Eye (tissue), 1 donor: Measurements from ENCODE around the gene VPS13D.

Source experiments
- DNase-seq: peaks from one replicate; pipeline ENCODE4 v3.0.0-alpha.2; 2015

Gene VPS13D, protein sequence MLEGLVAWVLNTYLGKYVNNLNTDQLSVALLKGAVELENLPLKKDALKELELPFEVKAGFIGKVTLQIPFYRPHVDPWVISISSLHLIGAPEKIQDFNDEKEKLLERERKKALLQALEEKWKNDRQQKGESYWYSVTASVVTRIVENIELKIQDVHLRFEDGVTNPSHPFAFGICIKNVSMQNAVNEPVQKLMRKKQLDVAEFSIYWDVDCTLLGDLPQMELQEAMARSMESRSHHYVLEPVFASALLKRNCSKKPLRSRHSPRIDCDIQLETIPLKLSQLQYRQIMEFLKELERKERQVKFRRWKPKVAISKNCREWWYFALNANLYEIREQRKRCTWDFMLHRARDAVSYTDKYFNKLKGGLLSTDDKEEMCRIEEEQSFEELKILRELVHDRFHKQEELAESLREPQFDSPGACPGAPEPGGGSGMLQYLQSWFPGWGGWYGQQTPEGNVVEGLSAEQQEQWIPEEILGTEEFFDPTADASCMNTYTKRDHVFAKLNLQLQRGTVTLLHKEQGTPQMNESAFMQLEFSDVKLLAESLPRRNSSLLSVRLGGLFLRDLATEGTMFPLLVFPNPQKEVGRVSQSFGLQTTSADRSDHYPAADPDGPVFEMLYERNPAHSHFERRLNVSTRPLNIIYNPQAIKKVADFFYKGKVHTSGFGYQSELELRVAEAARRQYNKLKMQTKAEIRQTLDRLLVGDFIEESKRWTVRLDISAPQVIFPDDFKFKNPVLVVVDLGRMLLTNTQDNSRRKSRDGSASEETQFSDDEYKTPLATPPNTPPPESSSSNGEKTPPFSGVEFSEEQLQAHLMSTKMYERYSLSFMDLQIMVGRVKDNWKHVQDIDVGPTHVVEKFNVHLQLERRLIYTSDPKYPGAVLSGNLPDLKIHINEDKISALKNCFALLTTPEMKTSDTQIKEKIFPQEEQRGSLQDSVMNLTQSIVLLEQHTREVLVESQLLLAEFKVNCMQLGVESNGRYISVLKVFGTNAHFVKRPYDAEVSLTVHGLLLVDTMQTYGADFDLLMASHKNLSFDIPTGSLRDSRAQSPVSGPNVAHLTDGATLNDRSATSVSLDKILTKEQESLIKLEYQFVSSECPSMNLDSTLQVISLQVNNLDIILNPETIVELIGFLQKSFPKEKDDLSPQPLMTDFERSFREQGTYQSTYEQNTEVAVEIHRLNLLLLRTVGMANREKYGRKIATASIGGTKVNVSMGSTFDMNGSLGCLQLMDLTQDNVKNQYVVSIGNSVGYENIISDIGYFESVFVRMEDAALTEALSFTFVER (N-terminal part only)

GRCh38 chr1:12229835-12230548 is at the start of gene VPS13D:
VPS13D (plus strand) TSS chr1:12230030; CDS start chr1:12234267, 4,237 bp downstream.
- DNase-seq, result peak; percentile 89

DNA sequence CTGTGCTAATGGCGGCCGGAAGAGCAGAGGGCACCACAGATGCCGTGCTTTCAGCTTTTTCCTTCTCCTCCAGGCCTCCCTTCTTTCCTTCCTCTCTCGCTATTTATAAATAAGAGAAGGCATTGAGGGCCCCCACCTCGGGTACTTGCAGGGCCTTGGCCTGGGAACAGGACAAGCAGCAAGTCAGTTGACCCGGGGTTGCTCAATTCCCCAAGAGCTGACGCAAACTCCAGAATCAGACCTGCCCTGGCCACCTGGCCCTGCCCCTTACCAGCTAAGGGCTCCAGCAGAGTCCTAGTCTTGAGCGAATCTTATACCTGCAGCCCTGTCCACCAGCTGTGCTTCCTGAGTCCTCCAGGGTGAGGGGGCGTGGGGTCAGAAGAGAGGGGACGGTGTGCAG is 49.5 kb upstream of the VPS13D start:
- DNase-seq, result no peak

- no peak for DNase-seq
These were observed 48.9 kb upstream of the VPS13D start for GRCh38 chr1:12180903-12181302.

DNA sequence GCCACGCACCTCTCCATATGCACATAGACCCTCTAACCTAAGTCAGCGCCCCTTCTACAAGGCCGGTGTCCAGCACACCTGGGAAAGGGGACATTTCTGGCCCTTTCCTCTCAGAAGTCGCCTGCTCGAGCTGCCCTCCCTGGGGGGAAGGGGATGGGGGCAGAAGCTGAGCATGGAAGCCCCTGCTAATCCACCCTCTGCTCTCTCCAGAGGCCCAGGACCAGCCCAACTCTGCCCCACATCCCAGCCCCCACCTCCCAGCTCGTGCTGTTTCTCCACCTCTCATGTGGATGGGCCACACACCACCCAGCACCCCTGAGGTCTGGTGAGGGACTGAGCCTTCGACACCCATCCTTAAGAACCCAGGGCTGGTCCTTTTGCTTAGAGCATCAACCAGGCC is 48.3 kb upstream of the VPS13D start:
- DNase-seq, result no peak

- DNase-seq, result no peak
These were observed 47.3 kb upstream of the VPS13D start for GRCh38 chr1:12182410-12182984.

DNA sequence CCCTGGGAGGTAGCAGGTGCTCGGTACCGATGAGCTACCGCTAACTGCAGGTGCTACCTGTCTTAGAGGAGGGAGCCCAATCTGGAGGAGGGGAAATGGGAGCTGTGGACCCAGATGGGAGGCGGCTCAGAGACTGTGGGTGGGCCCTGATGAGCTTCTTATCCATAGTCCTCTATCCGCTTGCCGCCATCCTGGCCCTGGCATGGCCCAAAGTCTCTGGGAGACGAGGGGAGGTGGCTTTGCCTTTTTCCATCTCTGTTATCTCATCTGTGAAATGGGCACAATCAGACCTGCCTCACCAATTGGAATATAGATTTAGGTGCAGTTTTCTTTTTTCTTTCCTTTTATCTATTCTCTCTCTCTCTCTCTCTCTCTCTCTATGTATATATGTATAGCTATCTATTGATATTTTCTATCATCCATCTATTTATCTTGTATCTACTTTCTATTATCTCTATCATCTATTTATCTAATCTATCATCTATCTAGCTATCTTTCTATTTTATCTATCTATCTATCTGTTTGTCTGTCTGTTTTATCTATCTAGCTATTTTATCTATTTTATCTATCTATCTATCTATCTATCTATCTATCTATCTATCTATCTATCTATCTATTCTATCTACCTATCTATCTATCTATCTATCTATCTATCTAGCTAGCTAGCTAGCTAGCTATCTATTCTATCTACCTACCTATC is 46.6 kb upstream of the VPS13D start:
- DNase-seq, result no peak

DNA sequence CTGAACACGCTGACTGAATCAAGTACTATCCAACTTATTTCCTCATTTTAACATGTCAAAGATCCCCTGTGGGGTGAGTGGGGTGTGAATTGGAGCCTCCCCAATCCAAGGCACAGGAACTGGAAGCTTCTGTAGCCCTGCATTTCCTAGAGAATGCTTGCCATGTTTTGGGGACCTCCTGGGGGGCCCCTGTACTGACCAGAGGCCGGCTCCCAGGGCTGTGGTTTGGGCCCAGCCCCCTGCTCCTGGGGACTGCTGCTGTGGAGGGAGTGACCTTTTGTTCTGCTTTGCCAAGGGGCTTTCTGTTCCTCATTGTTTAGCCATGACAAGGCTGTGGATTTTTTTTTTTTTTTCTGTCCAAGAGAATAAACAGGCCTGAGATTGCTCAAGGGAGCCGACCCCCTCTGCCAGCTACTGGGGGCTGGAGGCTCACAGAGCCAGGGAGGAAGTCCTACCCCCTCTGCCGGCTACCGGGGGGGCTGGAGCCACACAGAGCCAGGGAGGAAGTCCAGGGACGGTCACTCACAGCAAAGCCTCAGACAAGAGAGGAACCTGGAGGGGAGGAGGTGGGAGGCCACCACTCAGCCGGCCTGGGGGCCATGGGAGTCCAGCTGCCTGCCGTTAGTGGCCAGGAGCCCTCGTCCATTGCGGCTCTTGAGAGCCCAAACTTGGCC is 45.7 kb upstream of the VPS13D start:
- peak; percentile 87 for DNase-seq

GRCh38 chr1:12185036-12185917 is 44.6 kb upstream of the VPS13D start:
- no peak for DNase-seq

GRCh38 chr1:12185918-12186678 is 43.7 kb upstream of the VPS13D start:
- no peak for DNase-seq

- no peak for DNase-seq
These were observed 43.2 kb upstream of the VPS13D start for GRCh38 chr1:12186679-12186985.

GRCh38 chr1:12188115-12188514 is 41.7 kb upstream of the VPS13D start:
- no peak for DNase-seq

DNA sequence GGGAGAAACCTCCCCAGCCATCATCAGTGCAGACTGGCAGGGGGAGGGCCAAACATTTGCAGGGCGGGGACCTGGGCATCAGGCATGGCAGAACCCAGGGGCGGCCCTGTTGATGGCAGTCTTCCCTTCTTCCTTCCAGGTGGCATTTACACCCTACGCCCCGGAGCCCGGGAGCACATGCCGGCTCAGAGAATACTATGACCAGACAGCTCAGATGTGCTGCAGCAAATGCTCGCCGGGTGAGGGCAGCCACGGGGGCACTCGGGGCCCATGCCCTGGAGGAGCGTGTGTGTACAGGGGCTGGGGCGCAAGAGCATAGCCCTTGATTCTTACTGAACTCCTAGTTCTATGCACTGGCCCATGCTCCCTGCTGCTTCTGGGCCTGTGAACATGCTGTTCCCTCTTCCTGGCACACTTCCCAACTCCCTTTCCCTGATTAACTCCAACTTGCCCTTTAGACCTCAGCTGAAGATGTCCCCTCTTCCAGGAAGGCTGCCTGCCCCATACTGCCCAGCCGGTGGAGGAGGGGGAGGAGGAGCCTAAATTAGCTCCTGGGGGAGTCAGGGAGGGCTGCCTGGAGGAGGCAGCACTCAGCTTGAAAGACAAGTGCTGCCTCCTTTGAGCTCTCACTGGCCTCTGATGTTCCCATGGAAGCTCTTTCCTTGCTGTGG is 41.0 kb upstream of the VPS13D start:
- DNase-seq, result no peak

DNA sequence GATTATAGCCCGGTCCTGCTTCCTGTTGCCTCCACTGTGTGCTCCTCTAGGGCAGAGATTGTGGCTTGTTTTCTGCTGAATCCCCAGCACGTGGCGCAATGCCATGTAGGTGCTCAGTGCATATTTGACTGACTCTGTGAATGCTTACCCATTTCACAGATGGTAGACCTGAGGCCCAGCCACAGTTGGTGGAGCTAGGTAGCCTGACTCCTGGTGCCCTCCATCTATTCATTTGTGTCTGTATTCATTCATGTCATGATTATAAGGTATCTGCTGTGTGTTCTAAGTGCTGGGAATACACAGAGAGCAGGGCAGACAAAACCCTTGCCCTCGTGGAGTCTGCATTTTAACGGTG is 40.5 kb upstream of the VPS13D start:
- DNase-seq, result no peak

DNA sequence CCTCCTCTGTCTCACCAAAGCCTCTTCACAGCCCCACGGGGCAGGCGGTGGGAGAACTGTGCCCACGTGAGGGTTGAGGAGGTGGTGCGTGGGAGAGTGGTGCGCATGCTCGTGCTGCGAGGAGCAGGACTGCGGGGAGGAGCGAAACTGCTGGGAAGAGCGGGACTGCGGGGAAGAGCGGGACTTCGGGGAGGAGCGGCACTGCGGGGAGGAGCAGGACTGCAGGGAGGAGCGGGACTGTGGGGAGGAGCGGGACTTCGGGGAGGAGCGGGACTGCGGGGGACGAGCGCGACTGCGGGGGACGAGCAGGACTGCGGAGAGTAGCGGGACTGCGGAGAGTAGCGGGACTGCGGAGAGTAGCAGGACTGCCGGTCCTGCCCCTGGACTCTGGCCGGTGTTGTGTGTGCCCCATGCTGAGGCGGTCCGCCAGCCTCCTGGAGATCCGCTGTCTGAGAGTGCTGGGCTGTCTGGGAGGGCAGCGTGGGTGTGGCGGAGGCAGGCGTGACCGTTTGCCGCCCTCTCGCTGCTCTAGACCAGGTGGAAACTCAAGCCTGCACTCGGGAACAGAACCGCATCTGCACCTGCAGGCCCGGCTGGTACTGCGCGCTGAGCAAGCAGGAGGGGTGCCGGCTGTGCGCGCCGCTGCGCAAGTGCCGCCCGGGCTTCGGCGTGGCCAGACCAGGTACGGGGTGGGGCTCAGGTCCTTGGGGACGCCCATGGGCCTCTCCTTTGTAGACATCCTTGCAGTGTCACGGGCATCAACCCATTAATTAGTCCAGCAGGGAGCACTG is 38.4 kb upstream of the VPS13D start:
- no peak for DNase-seq

- DNase-seq, result no peak
These were observed 35.1 kb upstream of the VPS13D start for GRCh38 chr1:12194666-12195216.

DNA sequence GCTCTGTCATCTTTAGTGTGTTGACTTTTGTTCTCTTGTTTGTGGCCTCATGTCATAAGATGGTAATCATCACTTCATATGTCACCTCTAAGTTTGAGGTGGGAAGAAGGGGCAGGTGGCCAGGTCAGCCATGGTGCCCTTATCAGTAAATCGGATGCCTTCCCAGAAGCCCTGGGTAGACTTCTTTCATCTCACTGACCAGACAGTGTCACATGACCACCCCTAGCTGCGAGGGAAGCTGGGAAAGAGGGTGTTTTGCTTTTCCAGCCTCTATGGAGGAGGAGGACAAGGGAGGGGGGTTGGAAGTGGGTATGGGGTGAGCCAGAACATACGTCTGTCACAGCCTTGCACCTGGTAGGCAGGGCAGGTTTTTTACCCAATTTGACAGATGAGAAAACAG is 34.4 kb upstream of the VPS13D start:
- no peak for DNase-seq
